GM18511 (cell line): Measurements from ENCODE around the gene NXN.
"Not testable (repeated sequence)": the region's sequence is repeated elsewhere in the genome, so short reads cannot be mapped to it uniquely, and the experiment has no call there.

ENCODE experiments used
- ATAC-seq: cut with Tn5 transposase; IDR thresholded peaks from one replicate; pipeline ENCODE4 v1.9.1; 2021; ENCODE audit warnings: mild to moderate bottlenecking, moderate library complexity; ENCODE audit not compliant: unreplicated experiment

NXN gene

DNA sequence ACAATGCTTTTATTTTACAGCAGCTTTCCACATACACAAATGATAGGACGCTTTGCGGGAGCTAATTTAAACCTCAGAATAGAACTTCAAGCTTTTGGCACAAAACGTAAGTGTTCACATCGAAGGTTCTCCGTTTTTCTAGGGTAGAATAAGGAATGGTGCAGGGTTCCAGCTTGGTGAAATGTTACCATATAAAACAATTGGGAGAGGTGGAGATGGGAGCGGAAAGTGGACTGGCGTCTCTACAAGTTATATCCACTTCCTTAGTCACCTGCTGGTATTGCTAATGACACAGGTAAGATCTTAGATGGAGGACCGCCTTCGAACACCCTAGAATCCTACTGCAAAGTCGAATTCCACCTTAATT, 1.7 kb upstream of the NXN start:
- no peak for ATAC-seq

DNA sequence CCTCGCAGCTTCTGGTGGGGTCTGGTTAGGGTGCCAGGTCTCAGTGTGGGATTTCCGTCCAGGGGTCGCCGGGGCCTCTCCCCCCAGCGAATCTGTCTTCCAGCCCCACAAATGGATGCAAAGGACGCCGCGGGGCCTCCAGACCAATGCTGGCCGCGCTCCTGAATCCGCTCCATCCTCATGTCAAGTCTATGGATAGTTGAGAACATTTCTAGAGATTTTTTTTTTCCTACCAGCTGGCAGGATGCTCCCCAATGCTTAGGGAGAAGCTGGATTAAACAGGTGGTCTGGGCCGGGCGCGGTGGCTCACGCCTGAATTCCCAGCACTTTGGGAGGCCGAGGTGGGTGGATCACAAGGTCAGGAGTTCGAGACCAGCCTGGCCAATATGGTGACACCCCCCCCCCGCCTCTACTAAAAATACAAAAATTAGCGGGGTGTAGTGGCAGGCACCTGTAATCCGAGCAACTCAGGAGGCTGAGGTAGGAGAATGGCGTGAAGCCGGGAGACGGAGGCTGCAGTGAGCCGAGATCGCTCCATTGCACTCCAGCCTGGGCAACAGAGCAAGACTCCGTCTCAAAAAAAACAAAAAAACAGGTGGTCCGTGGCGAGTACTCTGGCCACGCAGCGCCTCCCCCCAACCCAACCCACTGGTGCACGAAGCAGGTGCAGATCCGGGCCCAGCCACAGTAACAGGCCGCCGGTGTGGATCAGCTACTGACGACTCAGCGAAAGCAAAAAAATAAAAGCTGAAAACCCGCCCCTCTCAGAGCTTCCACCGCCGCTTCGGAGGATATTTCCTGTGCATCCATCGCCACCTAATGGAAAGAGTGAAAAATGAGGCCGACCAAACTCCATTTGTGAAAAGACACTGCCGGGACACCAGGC, 1.1 kb upstream of the NXN start:
- no peak for ATAC-seq

DNA sequence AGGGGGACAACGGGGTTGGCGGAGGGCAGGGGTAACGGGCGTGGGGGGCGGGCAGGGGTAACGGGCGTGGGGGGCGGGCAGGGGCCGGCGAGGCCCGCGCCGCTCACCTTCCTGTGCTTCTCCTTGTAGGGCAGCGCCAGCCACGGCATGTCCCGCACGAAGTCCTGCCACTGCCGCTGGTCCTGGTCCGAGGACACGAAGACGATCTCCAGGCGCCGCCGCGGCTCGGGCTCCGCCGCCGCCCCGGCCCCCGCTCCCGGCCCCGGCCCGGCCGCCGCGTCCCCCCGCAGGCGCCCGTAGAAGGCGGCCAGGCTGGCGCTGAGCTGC, 401 bp downstream of the NXN start:
- ATAC-seq = no peak

DNA sequence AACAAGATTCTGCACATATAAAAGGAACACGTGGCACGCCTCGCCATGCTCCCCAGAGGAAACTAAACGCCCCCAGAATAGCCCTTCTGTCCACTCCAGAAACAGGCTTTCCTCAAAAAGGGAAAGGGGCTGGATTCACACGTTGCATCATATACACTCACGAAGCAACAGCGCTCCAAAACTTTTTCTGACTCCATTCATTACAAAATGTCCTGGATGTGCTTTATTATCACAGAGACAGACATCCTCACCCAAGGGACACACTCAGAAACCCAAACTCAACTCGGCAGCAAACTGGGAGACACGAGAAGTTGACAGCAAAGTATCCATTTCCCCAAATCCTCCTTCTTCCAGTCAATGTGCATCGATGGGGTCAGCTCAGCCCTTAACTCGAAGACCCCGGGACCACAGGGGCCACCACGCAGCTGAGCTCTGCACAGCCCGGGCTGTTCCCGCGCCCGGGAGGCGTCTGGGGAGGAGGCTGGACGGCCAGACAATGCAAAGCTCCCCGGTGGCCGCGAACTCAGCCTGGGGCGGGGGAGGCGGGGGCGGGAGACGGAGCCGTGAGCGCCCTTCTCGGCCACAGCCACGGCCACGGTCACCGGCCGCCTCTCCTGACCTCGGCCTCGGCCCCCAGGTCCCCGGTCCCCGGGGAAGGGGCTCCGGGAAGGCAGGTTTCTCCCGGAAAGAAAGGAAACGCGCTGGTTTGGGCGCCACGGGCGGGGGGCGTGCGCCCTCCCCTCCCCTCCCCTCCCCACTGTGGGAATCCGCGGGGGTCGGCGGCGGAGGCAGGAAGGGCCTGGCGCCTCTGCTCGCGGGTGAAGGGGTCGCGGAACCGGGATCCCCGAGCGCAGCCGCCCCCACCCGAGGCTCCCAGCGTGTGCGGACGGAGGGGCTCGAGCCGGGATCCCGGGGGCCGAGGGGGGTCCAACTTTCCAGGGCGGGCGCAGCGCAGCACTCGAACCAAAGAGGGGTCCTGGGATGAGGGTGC, 1.2 kb downstream of the NXN start:
- ATAC-seq = no peak

DNA sequence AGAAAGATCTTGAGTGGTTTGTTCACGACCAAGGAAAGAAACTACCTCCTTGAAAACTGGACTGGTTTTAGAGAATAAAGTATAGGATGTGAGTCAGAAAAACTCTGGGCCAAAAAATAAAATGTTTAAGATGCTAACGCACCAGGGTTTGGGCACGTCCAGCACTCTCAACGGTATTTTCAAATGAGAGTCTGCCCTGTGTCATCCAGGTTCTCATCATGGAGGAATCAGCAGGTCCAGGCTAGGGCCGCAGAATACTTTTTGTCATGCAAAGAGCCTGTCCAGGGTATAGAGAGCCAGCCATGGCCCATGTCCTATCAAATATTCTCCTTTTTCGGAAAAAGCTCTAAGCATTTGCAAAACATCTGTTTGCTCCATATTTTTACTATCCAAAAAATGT, 2.4 kb downstream of the NXN start:
- no peak for ATAC-seq

DNA sequence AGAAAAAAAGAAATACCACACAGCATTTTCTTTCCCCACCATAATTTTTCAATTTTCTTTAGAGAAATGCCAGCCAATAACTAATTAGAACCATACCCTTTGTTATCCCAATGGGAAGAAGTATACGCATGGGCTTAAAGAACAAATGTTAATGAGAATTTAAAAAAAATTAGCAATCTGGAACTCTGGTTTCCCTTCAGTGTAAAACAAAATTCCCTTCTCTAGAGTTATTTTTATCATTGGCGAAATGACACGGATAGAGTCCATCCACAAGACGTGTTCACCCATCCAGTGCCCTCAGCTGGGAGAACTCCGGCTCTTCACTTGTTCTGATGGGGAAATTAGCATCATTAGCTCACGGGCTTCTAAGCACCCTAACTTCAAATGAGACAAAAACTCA, 3.3 kb downstream of the NXN start:
- no peak for ATAC-seq

DNA sequence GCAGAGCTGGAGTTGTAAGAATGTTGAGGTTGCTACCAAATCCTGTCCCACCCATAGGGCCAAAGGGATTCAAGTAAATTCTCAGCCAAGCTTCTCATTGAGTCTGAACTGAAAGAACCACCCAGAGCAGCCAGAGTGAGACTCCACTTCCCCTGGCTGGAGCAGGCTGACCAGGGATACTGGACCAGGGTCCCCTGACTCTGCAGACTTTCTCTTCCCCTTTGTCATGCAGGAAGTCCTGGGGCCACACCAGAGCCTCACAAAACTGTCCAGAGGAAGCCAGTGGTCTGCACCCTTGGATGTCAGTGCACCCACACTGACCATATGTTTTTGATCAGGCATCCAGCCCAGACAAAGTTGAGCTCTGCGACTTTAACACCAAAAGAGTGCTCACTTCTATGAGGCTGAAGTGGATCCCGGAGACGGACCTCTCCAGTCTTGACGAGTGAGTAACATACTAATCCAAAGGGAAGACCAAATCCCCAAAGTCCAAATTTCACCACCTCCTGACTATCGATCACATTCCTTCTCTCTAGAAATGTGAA, 4.1 kb downstream of the NXN start:
- ATAC-seq = no peak

DNA sequence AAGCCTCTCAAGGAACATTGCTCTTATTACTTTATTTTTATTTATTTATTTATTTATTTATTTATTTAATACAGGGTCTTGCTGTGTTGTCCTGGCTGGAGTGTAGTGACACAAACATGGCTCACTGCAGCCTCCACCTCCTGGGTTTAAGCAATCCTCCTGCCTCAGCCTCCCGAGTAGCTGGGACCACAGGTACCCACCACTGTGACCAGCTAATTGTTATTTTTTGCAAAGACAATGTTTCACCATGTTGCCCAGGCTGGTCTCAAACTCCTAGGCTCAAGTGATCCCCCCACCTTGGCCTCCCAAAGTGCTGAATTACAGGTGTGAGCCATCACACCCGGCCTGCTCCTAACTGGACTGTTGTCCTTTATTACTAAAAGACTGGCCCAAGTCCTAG, 4.8 kb downstream of the NXN start:
- ATAC-seq = not testable (repeated sequence)

DNA sequence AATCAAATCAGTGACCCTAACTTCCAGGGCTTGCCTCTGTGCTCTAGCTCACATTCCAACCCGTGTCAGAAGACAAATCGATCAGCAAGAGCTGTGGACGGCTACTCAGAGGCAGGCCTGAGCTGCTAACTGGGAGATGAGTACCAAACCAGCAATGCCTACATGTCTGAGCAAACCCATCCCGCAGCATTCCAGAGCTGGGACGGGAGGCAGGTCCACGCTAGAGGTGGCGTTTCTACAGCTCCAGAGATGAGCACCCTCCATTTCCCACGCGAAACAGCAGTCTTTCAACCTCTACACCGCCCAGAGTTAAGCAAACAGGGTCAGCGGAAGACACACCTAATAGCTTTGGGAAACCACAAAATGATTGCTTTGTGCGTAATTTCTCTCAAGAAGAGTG, 6.5 kb downstream of the NXN start:
- ATAC-seq = no peak

DNA sequence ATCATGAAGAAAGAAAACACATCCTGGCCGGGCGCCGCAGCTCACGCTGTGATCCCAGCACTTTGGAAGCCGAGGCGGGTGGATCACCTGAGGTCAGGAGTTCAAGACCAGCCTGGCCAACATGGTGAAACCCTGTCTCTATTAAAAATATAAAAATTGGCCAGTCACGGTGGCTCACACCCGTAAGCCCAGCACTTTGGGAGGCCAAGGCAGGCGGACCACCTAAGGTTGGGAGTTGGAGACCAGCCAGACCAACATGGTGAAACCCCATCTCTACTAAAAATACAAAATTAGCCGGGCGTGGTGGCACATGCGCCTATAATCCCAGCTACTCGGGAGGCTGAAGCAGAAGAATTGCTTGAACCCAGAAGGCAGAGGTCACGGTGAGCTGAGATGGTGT, 7.7 kb downstream of the NXN start:
- ATAC-seq = not testable (repeated sequence)

DNA sequence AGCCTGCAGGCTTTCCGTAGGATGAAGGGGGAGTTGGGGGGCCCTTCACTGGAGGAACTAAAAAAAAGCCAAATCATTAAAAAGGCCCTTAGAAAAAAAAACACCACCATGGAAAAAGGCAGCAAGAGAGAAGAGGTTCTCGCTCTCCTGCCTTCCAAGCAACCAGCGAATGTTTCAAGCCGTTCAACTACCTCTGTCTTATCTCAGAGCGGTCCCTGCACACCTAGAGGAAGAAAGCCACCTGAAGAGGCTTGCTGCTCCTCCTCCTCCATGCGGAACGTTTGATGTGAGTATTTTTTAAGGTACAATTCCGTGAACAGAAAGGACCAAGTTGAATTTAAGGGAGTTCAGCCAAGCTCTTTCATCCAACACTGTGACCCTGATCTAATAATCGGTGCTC, 9.2 kb downstream of the NXN start:
- no peak for ATAC-seq

DNA sequence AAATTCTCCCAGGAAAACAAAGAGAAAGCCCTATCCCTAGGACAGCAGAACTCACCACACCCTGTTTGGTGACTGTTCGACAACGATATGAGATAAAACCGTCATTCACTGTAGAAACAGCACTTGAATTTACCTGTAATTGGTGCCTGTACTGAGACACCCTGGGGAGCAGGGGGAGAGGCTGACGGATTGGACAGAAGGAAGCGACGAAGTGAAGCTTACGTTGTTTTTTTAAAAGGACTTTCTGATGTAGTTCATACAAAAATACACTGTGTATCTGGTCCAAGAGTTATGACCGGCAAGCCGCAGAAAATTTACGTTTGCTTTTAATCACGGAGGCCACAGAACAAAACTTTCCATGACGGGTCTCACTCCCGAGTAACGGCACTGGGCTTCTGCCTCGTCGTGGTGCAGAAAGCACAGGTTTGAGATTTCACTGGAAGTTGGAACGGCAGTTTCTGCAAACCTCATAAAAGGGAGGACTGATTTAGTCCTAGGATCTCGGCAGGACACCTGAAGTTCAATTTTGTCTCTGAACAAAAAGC, 9.7 kb downstream of the NXN start:
- ATAC-seq = no peak

DNA sequence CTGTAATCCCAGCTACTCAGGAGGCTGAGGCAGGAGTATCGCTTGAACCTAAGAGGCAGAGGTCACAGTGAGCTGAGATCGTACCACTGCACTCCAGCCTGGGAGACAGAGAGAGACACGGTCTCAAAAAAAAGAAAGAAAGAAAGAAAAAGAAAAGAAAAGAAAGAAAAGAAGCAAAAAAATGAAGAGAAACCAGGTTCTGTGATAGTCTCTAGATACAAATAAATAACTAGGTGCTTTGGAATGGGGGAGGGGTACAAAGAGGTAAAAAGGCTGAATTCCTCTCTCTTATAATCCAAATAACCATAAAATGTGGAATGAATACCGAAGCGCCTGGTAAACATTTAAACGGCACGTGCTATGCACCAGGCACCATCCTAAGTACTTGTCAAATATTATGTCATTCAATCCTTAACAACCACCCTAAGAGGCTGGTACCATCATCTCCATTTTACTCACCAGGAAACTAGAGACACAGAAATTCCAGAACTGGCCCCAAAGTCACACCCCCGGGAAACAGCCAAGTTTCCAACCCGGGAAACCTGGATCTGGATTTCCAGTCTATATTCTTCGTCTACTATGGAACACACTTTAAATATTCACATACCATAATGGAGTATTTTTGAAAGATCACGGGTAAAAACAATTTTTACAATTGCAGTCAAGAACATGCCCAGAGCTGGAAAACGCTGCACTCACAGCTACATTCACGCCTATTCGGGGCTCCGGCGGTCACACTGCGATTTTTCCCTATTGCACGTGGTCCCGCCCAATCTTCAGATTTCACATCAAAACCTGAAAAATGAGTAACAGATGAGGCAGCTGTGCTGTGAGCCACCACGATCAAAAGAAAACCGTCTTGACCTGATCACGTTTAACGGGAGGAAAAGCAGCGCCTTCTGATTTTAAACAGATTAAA, 10.5 kb downstream of the NXN start:
- no peak for ATAC-seq

DNA sequence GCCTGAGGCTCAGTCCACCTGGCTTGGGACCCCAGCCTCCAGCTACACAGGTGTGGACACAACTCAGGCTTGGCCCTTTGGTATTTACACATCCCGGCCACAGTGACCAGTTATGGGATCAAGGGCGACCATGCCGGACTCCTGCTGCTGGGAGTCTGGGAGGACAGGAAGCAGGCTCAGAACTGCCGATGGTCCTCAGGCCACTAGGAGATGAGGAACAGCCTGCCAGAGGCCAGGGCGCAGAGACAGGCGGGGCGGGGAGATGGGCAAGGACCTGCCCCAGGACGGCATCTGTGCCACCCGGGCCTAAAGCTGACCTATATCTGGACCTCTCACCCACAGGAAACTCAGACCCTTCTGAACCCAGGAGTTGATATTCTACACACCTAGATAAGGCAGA, 12.5 kb downstream of the NXN start:
- ATAC-seq = no peak

DNA sequence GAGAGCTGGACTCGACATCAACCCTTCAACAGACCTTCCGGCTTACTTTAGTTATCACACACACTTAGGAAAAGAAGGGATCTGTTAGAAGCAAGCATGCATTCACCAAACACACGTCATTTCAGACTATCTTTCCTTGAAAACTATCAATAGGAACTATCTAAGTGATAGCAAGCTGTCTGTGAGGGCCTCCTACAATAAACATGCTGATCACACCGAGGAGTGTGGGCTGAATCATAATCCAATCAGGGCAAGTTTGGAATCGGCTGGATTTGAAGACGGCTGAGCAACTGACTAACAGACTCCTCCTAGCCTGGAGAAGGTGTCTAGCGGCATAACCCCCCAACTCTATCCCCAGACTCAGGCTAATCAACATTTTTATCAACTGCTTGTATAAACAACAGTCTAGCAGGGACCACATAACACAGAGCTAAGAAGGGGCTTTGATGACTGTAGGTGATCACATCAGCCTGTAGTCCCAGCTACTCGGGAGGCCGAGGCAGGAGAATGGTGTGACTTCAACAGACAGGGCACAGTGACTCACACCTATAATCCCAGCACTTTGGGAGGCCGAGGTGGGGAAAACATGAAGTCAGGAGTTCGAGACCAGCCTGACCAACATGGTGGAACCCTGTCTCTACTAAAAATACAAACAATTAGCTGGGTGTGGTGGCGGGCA, 14.1 kb downstream of the NXN start:
- no peak for ATAC-seq

DNA sequence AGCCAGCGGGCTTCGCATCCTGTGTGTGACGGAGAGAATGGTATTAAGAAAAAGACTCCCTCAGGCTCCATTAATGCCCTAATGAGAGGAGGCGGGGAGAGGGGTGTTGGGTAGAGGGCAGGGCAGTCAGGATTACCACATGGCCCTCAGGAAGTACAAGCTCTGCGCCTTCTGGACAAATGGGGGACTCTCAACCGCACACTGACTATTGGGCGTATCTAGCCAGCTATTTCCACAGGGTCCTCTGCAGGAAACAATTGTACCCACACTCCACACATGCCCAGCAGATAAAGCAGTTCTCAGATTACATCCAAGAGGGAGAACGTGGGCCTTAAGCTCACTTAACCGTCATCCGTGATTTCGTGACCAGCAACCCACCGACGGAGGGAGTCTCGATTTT, 14.7 kb downstream of the NXN start:
- no peak for ATAC-seq

DNA sequence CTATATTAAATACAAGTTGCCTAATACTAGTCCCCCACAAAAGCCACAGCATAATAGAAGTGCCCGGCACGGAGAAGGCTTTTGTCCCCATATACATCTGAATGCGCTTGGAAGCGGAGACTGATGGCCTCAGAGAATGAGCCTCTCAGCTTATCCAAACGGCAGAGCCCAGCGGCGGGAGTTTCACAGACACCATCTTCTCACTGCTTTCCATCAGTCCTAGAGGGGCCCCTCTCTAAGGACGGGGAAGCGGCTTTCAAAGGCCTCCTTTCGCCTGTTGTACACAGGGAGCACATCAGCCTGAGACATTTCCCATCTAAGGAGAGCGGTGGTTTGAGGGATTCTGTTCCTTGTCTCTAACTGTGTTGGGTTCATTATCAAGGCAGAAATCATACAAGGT, 16.9 kb downstream of the NXN start:
- ATAC-seq = no peak

DNA sequence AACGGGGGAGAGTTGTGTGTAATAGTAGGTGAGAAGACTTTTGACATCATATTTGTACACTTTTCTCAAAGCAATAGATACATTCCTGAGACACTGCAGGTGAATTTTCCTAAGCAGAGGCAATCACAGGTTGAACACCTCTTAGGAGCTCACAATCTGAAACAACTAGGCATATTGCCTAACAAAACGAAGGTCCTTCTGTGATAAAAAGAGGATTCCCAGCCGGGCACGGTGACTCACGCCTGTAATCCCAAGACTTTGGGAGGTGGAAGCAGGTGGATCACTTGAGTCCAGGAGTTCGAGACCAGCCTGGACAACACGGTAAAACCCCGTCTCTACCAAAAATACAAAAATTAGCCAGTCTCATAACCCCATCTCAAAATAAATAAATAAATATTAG, 17.4 kb downstream of the NXN start:
- no peak for ATAC-seq

DNA sequence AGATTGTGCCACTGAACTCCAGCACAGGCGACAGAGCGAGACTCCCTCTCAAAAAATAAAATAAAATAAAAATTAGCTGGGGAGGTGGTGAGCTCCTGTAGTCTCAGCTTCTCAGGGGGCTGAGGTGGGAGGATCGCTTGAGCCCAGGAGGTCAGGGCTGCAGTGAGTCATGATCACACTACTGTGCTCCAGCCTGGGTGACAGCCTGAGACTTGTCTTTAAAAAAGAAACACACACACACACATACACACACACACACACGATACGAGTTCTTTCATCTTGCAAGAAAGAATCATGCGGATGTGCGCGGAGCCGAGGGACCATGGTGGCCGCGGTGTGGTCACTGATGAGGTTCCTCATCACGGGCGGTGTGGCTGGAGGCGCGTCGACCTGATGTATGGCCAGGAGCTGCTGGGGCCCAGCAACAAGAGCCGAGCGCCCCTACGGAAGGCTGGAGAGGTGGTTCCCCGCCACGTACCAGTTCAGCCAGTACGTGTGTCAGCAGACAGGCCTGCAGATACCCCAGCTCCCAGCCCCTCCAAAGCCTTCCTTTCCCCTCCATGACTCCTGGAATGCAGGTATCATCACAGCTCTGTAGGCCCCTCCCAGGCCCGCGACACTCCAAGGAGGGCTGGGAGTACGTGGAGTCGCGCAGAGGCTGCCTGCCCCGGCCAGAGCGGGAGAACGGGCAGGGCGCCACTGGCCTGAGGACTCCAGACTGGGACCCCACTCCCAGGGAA, 20.7 kb downstream of the NXN start:
- ATAC-seq = no peak
